ENCODE data around the gene CDH8.

The CDH8 gene

GRCh38 chr16:61944004-61944403 is 92.2 kb downstream of the CDH8 start:
- H3K4me3 ChIP-seq (ENCODE audit: low read depth, low read length), result no peak overlapping the region
- no peak for TF ChIP-seq CTCF (conservative IDR thresholded peaks at IDR 0.05; ENCODE audit: low read depth, low read length)
- no peak for DNase-seq (ENCODE audit: low read depth)

- DNase-seq (ENCODE audit: low read depth), result no peak
- TF ChIP-seq CTCF (conservative IDR thresholded peaks at IDR 0.05; ENCODE audit: low read depth, low read length), result no peak
- H3K4me3 ChIP-seq (ENCODE audit: low read depth, low read length), result no peak overlapping the region
These were observed 95.6 kb downstream of the CDH8 start for GRCh38 chr16:61940611-61941010.

- no peak for DNase-seq (ENCODE audit: low read depth)
- no peak overlapping the region for H3K4me3 ChIP-seq (ENCODE audit: low read depth, low read length)
- TF ChIP-seq CTCF (conservative IDR thresholded peaks at IDR 0.05; ENCODE audit: low read depth, low read length), result no peak
These were observed 98.6 kb downstream of the CDH8 start for GRCh38 chr16:61937646-61938045.

GRCh38 chr16:61936522-61936921 is 99.7 kb downstream of the CDH8 start:
- no peak overlapping the region for H3K4me3 ChIP-seq (ENCODE audit: low read depth, low read length)
- peak; percentile 36 for TF ChIP-seq CTCF (conservative IDR thresholded peaks at IDR 0.05; ENCODE audit: low read depth, low read length)
- DNase-seq (ENCODE audit: low read depth), result no peak

- no peak overlapping the region for H3K4me3 ChIP-seq (ENCODE audit: low read depth, low read length)
- no peak for TF ChIP-seq CTCF (conservative IDR thresholded peaks at IDR 0.05; ENCODE audit: low read depth, low read length)
- no peak for DNase-seq (ENCODE audit: low read depth)
These were observed 101.6 kb downstream of the CDH8 start for GRCh38 chr16:61934601-61935000.

- H3K4me3 ChIP-seq (ENCODE audit: low read depth, low read length), result no peak overlapping the region
- TF ChIP-seq CTCF (conservative IDR thresholded peaks at IDR 0.05; ENCODE audit: low read depth, low read length), result no peak
- no peak for DNase-seq (ENCODE audit: low read depth)
These were observed 106.5 kb downstream of the CDH8 start for GRCh38 chr16:61929776-61930175.

GRCh38 chr16:61926766-61927165 is 109.5 kb downstream of the CDH8 start:
- TF ChIP-seq CTCF (conservative IDR thresholded peaks at IDR 0.05; ENCODE audit: low read depth, low read length), result no peak
- H3K4me3 ChIP-seq (ENCODE audit: low read depth, low read length), result no peak overlapping the region
- peak; percentile 27 for DNase-seq (ENCODE audit: low read depth)
